Neural progenitor cell (in vitro differentiated cells): Measurements from ENCODE around the gene RNF4.

Experiments used
- CTCF ChIP-seq: fragments of 200-600 bp; sonication (generic); IDR thresholded peaks from 2 replicates; pipeline ENCODE4 v1.5.1; 2017; ENCODE audit warnings: antibody characterized with exemption, mild to moderate bottlenecking
- EZH2 ChIP-seq: fragments of 200-600 bp; sonication (generic); IDR thresholded peaks from 2 replicates; pipeline ENCODE4 v1.6.1; 2017; ENCODE audit warnings: antibody characterized with exemption, mild to moderate bottlenecking, moderate library complexity
- EZH2phosphoT487 ChIP-seq: fragments of 200-600 bp; sonication (generic); IDR thresholded peaks from 2 replicates; pipeline ENCODE4 v1.6.1; 2017; ENCODE audit warnings: antibody characterized with exemption

- TF ChIP-seq CTCF (no peak), EZH2phosphoT487 (no peak), EZH2 (no peak)
Measured at GRCh38 chr4:2428496-2429213, 40.3 kb upstream of the RNF4 start.
